ENCODE measurements around the gene SEPTIN6.

SEPTIN6 gene

DNA sequence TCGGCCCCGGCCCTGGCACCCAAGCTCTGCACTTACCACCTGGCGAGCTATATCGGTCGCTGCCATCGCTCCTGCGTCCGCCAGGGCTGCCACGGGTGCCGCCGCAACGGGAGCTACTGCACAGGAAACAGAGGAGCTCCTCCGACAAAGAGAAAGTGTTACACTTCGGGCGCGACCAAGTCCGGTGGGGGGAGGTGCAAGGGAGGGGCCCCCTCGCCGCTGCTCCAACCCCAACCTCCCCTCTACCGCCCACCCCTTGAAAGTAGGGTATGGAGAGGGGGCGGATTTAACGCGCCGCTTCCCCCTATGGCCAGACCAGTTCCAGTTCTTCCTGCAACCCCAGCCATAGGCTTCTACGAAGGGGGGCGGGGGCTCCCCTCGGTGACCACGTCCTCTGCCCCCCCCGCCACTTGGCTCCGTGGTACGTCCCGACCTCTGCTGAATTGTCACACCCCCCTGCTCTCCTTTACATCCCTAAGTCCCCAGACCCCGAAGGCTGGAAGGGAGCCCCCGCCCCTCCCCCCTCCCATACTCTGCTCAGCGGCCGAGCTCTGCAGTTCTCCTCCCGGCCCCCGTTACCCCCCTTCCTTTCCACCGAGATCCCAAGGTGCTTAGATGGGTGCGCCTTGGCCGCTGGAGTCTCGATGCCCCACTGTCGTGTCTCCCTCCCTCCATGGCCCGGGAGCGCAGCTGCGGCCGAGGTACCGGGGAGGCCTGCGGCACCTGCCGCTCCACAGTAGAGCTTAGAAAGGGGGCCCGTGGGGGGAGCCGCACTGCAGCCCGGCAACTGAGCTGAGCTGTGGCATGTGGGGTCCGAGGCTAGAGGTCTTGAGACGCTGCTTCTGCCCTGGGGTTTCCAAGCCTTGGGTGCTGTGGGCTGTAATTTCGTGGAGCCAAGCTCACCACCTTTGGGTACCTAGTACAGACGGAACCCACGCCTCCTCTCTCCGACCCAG lies at the start of gene SEPTIN6:
TSS of gene SEPTIN6 (minus strand) at position 129 of the 956 bp plus-strand sequence. CDS start at position 66, 63 bp downstream.
- intact Hi-C loops (cut with micrococcal nuclease) = loop anchor here (5.0 to 10.0 kb wide), 2 partner anchors 81 to 86 kb away; partner anchors contain the start of gene NKRF
- Mint-ChIP-seq H3K36me3 (ENCODE audit: low read depth) (peaks cover 13% of the 10 kb centered on the region), H3K27ac (peak within 1 kb of the TSS; percentile 90), H3K27me3 (no peaks in the 10 kb centered on the region), H3K4me1 (ENCODE audit: low read depth) (peaks cover 16% of the 10 kb centered on the region), H3K4me3 (peak within 1 kb of the TSS; percentile 84), H3K9me3 (no peaks in the 10 kb centered on the region)

DNA sequence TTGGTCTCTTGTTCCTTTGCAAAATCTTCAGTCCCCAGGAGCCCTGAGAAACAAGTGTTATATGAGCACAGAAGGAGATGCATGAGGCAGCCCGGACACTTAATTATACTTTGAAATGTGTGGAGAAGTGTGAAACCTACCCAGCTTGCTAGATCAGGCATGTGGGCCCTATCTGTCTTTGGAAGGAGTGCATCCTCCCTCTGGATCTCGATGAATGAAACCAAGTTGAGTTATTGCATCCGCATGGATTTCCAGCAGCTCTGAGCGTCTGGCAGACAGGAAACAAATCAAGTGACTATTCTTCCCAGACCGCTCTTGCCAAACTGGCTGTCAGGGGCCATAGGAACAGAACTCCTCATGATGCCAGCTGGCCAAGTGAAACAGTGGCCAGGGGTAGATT lies 45.8 kb upstream of the SEPTIN6 start:
- Mint-ChIP-seq H3K27me3 (peaks cover 3% of the 10 kb centered on the region), H3K4me3 (no peak overlapping the region), H3K36me3 (ENCODE audit: low read depth) (no peaks in the 10 kb centered on the region), H3K27ac (no peak overlapping the region), H3K9me3 (no peaks in the 10 kb centered on the region), H3K4me1 (ENCODE audit: low read depth) (peaks cover 13% of the 10 kb centered on the region)
- intact Hi-C loops (cut with micrococcal nuclease) = loop anchor here (10.0 kb wide), 1 partner anchor 224 kb away; no protein-coding TSS in a partner anchor

DNA sequence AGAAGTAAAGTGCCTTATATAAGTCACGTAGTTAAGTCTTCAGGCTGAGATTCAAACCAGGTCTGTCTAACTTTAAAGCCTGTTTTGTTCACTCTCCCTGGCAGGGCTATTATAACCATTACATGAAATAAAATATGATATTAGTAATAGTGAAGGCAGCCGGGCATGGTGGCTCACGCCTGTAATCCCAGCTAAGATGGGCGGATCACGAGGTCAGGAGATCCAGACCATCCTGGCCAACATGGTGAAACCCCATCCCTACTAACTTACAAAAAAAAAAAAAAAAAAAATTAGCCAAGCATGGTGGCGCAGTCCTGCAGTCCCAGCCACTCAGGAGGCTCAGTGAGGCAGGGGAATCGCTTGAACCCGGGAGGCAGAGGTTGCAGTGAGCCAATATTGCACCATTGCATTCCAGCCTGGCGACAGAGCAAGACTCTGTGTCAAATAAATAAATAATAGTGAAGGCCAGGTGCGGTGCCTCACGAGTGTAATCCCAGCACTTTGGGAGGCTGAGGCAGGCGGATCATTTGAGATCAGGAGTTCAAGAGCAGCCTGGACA lies 43.3 kb upstream of the SEPTIN6 start:
- Mint-ChIP-seq H3K36me3 (ENCODE audit: low read depth) (no peaks in the 10 kb centered on the region), H3K9me3 (no peaks in the 10 kb centered on the region), H3K4me3 (no peak overlapping the region), H3K4me1 (ENCODE audit: low read depth) (peaks cover 13% of the 10 kb centered on the region), H3K27me3 (peaks cover 3% of the 10 kb centered on the region), H3K27ac (no peak overlapping the region)
- intact Hi-C loops (cut with micrococcal nuclease) = loop anchor here (10.0 kb wide), 1 partner anchor 221 kb away; no protein-coding TSS in a partner anchor

DNA sequence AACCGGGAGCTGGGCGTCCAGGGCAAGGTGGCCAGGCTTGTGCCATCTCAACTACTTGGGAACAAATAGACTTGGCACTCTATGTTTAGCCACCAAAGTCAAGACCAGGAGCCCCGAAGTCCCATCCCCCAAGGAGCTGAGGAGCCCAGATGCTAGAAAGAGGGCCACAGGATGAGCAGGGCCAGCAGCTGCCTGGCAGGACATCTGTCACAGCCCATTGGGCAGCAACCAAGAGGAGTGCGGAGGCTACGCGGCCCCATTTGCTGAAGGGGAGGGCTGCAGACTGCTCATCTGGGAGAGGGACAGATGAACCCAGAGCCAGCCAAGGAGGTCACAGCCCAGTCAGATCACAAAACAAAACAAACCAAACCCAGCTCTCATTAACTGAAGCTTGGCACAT lies 42.5 kb upstream of the SEPTIN6 start:
- H3K27me3 Mint-ChIP-seq = peaks cover 3% of the 10 kb centered on the region
- peak overlapping the region; percentile 83 for H3K27ac Mint-ChIP-seq
- H3K4me1 Mint-ChIP-seq (ENCODE audit: low read depth) = peaks cover 13% of the 10 kb centered on the region
- H3K4me3 Mint-ChIP-seq = no peak overlapping the region
- H3K36me3 Mint-ChIP-seq (ENCODE audit: low read depth) = no peaks in the 10 kb centered on the region
- intact Hi-C loops (cut with micrococcal nuclease) = loop anchor here (10.0 kb wide), 1 partner anchor 221 kb away; no protein-coding TSS in a partner anchor
- no peaks in the 10 kb centered on the region for H3K9me3 Mint-ChIP-seq

DNA sequence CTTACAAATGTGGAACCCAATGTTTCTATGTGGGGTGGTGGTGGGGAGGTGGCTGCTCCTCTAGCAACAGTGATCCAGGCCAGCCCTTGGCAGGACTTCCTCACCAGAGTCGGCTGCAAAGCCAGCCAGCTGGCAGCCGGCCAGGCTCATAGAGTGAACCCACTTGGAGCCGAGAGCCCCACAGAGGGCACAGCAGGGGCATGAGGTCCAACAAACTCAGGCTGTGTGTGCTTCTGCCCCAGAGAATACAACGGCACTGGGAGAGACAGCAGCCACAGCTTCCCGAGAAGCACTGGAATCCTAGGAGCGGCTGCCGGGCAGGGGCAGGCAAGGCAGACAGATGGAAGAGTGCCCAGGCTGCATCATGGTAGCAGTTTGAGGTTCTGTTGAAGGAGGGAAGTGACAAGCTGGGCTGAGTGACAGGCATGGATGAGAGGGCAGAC lies 42.0 kb upstream of the SEPTIN6 start:
- H3K9me3 Mint-ChIP-seq = no peaks in the 10 kb centered on the region

DNA sequence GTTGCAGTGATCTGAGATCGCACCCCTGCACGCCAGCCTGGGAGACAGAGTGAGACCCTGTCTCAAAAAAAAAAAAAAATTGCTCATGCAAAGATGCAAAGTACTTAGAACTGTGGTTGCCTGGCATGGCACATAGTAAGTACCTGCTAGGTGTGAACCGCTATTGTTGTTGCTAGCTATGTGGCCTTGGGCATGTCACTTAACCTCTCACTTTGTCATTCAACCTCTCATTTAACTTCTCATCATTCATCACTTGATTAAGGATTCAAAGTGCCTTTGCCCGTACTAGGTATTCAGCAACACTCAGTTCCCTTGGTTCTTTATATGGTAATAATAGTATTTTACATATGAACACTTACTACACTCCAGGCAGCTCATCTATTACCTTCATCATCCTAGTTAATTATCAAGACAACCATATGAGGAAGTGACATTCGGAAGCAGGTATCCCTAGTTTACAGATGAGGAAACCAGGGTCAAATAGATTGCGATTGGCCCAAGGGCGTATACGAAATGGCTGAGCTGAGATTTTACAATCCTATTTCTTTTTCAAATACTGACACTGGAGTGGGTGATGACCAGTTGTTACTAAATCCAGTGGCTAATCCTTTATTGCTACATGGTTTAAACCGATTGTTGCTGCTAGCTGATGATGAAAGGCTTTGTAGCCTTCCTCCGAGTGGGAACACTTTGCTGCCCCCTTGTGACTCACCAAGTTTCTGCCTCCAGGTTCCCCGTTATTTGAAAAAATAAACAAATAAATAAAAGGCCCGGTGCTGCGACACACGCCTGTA lies 36.6 kb upstream of the SEPTIN6 start:
- Mint-ChIP-seq H3K4me1 (ENCODE audit: low read depth) (peaks cover 2% of the 10 kb centered on the region), H3K9me3 (no peaks in the 10 kb centered on the region), H3K36me3 (ENCODE audit: low read depth) (no peaks in the 10 kb centered on the region), H3K27me3 (no peaks in the 10 kb centered on the region), H3K27ac (no peak overlapping the region), H3K4me3 (no peak overlapping the region)
- intact Hi-C loops (cut with micrococcal nuclease) = loop anchor here (10.0 kb wide), 2 partner anchors 115 to 215 kb away; no protein-coding TSS in a partner anchor

More for the DNA sequence above, 42.0 kb upstream of the SEPTIN6 start:
- intact Hi-C loops (cut with micrococcal nuclease) = loop anchor here (10.0 kb wide), 1 partner anchor 220 kb away; no protein-coding TSS in a partner anchor
- Mint-ChIP-seq H3K36me3 (ENCODE audit: low read depth) (no peaks in the 10 kb centered on the region), H3K4me3 (peak overlapping the region; percentile 68), H3K4me1 (ENCODE audit: low read depth) (peaks cover 13% of the 10 kb centered on the region), H3K27ac (peak overlapping the region; percentile 83), H3K27me3 (peaks cover 3% of the 10 kb centered on the region)

DNA sequence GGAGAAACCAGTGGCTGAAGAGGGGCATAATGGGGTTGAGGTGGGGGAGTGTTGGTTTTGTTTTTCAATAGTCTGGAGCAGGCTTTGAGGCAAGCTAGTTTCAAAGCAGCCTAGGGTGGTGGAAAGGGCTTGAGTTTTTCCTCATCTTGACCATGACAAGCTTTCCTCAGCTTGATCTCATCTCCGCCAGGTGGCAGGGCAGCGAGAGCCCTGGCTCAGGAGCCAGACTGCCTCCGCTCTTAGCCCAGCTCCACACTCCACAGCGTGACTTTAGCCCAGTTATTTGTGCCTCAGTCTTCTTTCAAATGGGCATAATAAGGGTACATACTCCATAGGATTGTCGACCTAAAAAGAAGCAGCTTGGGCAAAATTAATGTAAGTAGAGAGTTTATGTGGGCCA lies 35.5 kb upstream of the SEPTIN6 start:
- Mint-ChIP-seq H3K4me3 (no peak overlapping the region), H3K4me1 (ENCODE audit: low read depth) (no peaks in the 10 kb centered on the region), H3K9me3 (no peaks in the 10 kb centered on the region), H3K27me3 (no peaks in the 10 kb centered on the region), H3K27ac (no peak overlapping the region), H3K36me3 (ENCODE audit: low read depth) (no peaks in the 10 kb centered on the region)
- intact Hi-C loops (cut with micrococcal nuclease) = loop anchor here (10.0 kb wide), 1 partner anchor 114 kb away; no protein-coding TSS in a partner anchor

DNA sequence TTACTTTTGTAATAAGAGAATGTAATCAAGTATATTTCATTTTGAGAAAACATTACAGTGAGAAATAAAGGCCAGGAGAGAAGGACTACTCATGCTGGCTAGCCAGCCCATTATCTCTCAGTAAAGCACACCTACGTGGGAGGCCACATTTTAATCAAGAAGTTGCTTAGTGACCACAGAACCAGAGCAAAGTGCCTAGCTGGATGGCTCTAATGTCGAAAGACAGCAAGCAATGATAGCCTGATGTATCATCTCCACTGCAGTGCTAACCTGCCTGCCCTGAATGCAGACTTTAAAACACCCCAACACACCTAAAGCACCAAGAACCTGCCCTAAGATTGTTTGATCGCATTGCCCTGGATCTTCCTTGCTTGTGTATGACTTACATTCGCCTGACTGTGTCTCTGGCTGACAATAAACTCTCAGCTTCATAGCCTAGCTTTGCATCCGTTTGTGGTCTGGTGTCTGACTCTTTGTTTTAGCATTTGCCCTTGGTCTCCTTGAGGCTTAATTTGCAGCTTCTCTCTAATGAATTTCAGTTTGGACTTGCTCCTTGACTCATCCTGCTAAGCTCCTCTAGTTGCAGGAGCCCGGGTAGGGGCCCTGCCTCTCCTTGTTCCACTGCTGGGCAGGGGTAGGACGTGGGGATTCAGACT lies 34.1 kb upstream of the SEPTIN6 start:
- Mint-ChIP-seq H3K27me3 (no peaks in the 10 kb centered on the region), H3K4me1 (ENCODE audit: low read depth) (no peaks in the 10 kb centered on the region), H3K27ac (no peak overlapping the region), H3K4me3 (no peak overlapping the region), H3K9me3 (no peaks in the 10 kb centered on the region), H3K36me3 (ENCODE audit: low read depth) (no peaks in the 10 kb centered on the region)
- intact Hi-C loops (cut with micrococcal nuclease) = loop anchor here (10.0 kb wide), 1 partner anchor 112 kb away; no protein-coding TSS in a partner anchor

DNA sequence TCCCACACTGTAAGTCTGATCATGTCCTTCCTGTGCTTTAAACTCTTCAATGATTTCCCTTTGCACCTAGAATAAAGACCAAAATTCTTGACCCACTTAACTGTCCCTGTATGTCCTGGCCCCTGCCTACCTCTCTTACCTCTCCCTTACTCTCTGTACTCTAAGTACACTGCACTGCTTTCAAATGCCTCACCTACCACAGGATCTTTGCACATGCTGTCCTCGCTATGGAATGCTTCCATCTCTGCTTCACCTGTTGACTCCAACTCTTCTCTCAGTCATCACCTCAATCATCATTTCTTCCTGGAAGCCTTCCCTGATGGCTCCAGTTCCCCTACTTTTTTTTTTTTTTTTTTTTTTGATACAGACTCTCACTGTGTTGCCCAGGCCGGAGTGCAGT lies 29.0 kb upstream of the SEPTIN6 start:
- H3K4me1 Mint-ChIP-seq (ENCODE audit: low read depth) = no peaks in the 10 kb centered on the region
- H3K9me3 Mint-ChIP-seq = no peaks in the 10 kb centered on the region
- no peak overlapping the region for H3K4me3 Mint-ChIP-seq
- H3K27me3 Mint-ChIP-seq = no peaks in the 10 kb centered on the region
- no peak overlapping the region for H3K27ac Mint-ChIP-seq
- intact Hi-C loops (cut with micrococcal nuclease) = loop anchor here (10.0 kb wide), 1 partner anchor 107 kb away; no protein-coding TSS in a partner anchor
- no peaks in the 10 kb centered on the region for H3K36me3 Mint-ChIP-seq (ENCODE audit: low read depth)

DNA sequence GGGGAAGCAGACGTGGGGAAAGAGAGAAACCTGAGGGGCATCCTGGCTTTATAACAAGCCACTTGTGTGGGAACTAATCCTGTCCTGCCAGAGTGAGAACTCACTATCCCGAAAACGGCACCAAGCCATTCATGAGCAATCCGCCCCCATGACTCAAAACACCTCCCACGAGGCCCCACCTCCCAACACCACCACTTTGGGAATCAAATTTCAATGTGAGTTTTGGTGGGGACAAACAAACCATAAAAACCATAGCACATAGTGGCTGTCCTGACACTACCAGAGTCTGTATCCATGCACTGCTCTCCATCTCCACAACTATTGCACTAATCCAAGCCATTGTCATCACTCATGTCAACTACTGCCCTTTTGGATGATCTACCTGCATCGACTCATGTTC lies 28.5 kb upstream of the SEPTIN6 start:
- no peak overlapping the region for H3K4me3 Mint-ChIP-seq
- no peaks in the 10 kb centered on the region for H3K27me3 Mint-ChIP-seq
- no peak overlapping the region for H3K27ac Mint-ChIP-seq
- intact Hi-C loops (cut with micrococcal nuclease) = loop anchor here (10.0 kb wide), 1 partner anchor 107 kb away; no protein-coding TSS in a partner anchor
- H3K4me1 Mint-ChIP-seq (ENCODE audit: low read depth) = no peaks in the 10 kb centered on the region
- no peaks in the 10 kb centered on the region for H3K9me3 Mint-ChIP-seq
- H3K36me3 Mint-ChIP-seq (ENCODE audit: low read depth) = no peaks in the 10 kb centered on the region

DNA sequence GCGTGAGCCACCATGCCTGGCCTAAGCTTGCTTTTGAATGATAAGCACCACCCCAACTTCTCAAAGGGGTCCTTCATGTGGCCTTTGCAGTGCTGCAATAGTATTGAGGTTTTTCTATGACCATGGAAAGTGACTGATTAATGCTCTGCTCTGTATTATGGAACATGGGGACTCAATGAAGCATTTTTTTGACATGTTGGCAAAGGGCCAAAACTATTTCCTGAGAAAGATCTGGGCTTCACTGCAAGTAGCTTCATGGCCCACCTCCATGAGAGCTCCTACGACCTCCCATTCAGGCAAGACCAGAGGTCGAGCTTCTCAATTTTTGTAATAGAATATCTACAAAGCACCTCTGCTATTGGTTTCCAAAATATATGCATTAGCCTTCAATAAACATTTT lies 16.7 kb upstream of the SEPTIN6 start:
- no peaks in the 10 kb centered on the region for H3K9me3 Mint-ChIP-seq
- H3K27ac Mint-ChIP-seq = no peak overlapping the region
- H3K27me3 Mint-ChIP-seq = peaks cover 1% of the 10 kb centered on the region
- peaks cover 5% of the 10 kb centered on the region for H3K4me1 Mint-ChIP-seq (ENCODE audit: low read depth)
- H3K4me3 Mint-ChIP-seq = no peak overlapping the region
- no peaks in the 10 kb centered on the region for H3K36me3 Mint-ChIP-seq (ENCODE audit: low read depth)
- intact Hi-C loops (cut with micrococcal nuclease) = no loop called here

DNA sequence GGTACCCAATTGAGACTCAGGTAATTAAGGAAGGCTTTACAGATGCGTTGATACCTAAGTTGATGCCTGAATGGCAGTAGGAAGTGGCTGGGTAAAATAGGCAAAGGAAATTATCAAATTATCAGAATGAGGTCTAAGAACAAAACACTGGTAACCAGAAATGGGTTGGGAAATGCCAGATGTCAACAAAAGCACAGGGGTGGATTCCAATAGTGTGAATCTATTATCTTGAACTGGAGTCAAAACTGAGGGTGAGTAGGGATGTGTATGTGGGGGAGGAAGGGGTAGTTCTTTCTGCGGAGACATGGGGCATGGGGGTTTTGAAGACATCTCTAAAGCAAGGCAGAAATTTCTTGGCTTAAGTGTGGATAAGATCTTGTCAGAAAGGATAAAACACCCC lies 16.0 kb upstream of the SEPTIN6 start:
- Mint-ChIP-seq H3K4me3 (no peak overlapping the region), H3K9me3 (no peaks in the 10 kb centered on the region), H3K27me3 (peaks cover 1% of the 10 kb centered on the region), H3K27ac (no peak overlapping the region), H3K4me1 (ENCODE audit: low read depth) (peaks cover 5% of the 10 kb centered on the region), H3K36me3 (ENCODE audit: low read depth) (no peaks in the 10 kb centered on the region)
- intact Hi-C loops (cut with micrococcal nuclease) = no loop called here

DNA sequence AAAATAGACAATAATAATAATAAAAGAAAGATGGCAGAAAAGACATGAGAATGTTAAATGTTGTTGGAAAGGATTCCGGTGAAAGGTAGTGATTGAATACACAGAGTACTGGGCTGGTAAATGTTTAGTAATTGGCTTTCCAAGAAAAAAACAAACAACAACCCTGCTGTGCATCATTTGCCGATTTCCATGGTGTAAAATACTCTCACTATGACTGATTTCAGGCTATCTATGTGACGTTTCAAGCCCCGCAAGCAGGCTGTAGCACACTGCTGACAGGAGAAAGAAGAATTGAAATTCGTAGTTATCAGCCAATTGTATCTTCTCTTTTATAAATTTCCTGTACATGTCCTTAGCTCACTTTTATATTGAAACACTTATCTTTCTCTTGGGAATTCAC lies 13.6 kb upstream of the SEPTIN6 start:
- peaks cover 5% of the 10 kb centered on the region for H3K4me1 Mint-ChIP-seq (ENCODE audit: low read depth)
- no peak overlapping the region for H3K27ac Mint-ChIP-seq
- peaks cover 1% of the 10 kb centered on the region for H3K27me3 Mint-ChIP-seq
- no peak overlapping the region for H3K4me3 Mint-ChIP-seq
- H3K36me3 Mint-ChIP-seq (ENCODE audit: low read depth) = no peaks in the 10 kb centered on the region
- H3K9me3 Mint-ChIP-seq = no peaks in the 10 kb centered on the region
- intact Hi-C loops (cut with micrococcal nuclease) = no loop called here
